Measurements from ENCODE around the gene SLC25A26.
"Not testable (repeated sequence)": the region's sequence is repeated elsewhere in the genome, so short reads cannot be mapped to it uniquely, and the experiment has no call there.

SLC25A26 gene

DNA sequence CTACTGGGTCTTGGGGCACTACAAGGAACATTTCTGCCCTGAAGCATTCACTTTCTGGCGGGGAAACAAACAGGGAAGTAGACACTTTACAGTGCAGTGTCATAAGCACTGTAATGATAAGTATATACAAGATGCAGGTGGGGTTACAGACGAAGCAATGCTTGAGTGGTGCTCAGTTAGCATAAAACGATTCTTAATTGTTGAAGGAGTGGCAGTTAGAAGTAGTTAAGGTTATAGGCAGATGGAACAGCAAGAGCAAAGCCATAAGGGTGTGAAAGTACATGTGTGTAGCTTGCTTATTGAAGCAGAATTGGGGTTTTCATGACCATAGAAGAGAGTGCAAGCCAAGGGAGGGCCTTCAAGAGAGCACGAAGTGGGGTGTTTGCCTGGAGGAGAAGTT, 46.2 kb downstream of the SLC25A26 start:
- no peaks in the 10 kb centered on the region for H3K27me3 ChIP-seq (ENCODE audit: insufficient read depth, low read length)
- no peak overlapping the region for H3K4me3 ChIP-seq (ENCODE audit: low read depth, low read length)
- H3K27ac ChIP-seq (ENCODE audit: low read depth, low read length) = no peak overlapping the region
- H3K79me2 ChIP-seq (ENCODE audit: control insufficient read depth, insufficient read depth, low read length, unreplicated experiment) = no peaks in the 10 kb centered on the region
- H3K4me1 ChIP-seq (ENCODE audit: control insufficient read depth, insufficient read depth, low read length, unreplicated experiment) = no peaks in the 10 kb centered on the region
- H3K36me3 ChIP-seq (ENCODE audit: insufficient read depth, low read length) = no peaks in the 10 kb centered on the region
- H2AFZ ChIP-seq (ENCODE audit: low read length, unreplicated experiment) = no peak overlapping the region

DNA sequence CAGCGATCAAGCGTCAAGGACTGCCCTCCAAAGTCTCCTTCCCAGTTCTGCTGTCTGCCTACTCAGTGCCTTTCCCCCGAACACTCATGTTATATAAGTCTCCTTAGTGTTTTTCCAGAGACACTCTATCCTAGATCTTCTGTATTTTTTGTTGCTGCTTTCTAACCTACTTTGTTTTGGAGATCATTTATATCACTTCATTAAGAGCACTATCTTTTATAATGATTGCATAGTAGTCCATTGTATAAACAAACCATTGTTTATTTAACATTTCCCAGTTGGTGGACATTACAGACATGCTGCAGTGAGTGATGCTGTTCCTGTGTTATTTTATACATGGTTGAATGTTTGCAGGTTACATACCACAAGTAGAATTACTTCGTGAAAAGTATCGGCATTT, 47.1 kb downstream of the SLC25A26 start:
- H2AFZ ChIP-seq (ENCODE audit: low read length, unreplicated experiment) = no peak overlapping the region
- no peak overlapping the region for H3K27ac ChIP-seq (ENCODE audit: low read depth, low read length)
- H3K27me3 ChIP-seq (ENCODE audit: insufficient read depth, low read length) = no peaks in the 10 kb centered on the region
- H3K36me3 ChIP-seq (ENCODE audit: insufficient read depth, low read length) = no peaks in the 10 kb centered on the region
- no peaks in the 10 kb centered on the region for H3K79me2 ChIP-seq (ENCODE audit: control insufficient read depth, insufficient read depth, low read length, unreplicated experiment)
- H3K4me1 ChIP-seq (ENCODE audit: control insufficient read depth, insufficient read depth, low read length, unreplicated experiment) = no peaks in the 10 kb centered on the region
- no peak overlapping the region for H3K4me3 ChIP-seq (ENCODE audit: low read depth, low read length)

GRCh38 chr3:66268864-66269263, 48.1 kb downstream of the SLC25A26 start:
- Histone ChIP-seq H3K4me3 (ENCODE audit: low read depth, low read length) (no peak overlapping the region), H3K4me1 (ENCODE audit: control insufficient read depth, insufficient read depth, low read length, unreplicated experiment) (no peaks in the 10 kb centered on the region), H3K79me2 (ENCODE audit: control insufficient read depth, insufficient read depth, low read length, unreplicated experiment) (no peaks in the 10 kb centered on the region), H2AFZ (ENCODE audit: low read length, unreplicated experiment) (no peak overlapping the region), H3K27ac (ENCODE audit: low read depth, low read length) (no peak overlapping the region), H3K27me3 (ENCODE audit: insufficient read depth, low read length) (no peaks in the 10 kb centered on the region), H3K36me3 (ENCODE audit: insufficient read depth, low read length) (no peaks in the 10 kb centered on the region)

DNA sequence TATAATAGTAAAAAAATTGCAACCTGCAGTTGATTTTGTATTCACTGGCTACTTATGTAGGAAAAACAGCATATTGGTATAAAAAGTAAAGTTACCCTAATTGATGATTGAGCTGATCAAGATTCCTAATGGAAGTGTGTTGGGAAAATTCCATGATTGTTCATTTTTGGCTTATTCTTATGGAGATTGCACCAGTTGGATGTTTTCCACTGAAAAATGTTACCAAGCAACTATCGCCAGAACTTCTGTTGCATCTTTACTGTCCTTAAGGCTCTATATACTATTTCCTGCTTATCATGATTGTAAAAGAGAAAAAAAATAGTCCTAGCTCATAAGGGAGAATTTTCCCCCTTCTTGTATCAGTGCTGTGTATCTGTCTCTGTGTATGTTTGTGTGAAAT, 48.6 kb downstream of the SLC25A26 start:
- Histone ChIP-seq H3K4me3 (ENCODE audit: low read depth, low read length) (no peak overlapping the region), H3K27ac (ENCODE audit: low read depth, low read length) (no peak overlapping the region)

GRCh38 chr3:66270288-66270687, 49.5 kb downstream of the SLC25A26 start:
- H3K4me3 ChIP-seq (ENCODE audit: low read depth, low read length) = no peak overlapping the region
- H3K27ac ChIP-seq (ENCODE audit: low read depth, low read length) = no peak overlapping the region
- H2AFZ ChIP-seq (ENCODE audit: low read length, unreplicated experiment) = no peak overlapping the region
- no peaks in the 10 kb centered on the region for H3K27me3 ChIP-seq (ENCODE audit: insufficient read depth, low read length)
- H3K4me1 ChIP-seq (ENCODE audit: control insufficient read depth, insufficient read depth, low read length, unreplicated experiment) = no peaks in the 10 kb centered on the region
- no peaks in the 10 kb centered on the region for H3K36me3 ChIP-seq (ENCODE audit: insufficient read depth, low read length)
- no peaks in the 10 kb centered on the region for H3K79me2 ChIP-seq (ENCODE audit: control insufficient read depth, insufficient read depth, low read length, unreplicated experiment)

More for the DNA sequence above, 48.6 kb downstream of the SLC25A26 start:
- Histone ChIP-seq H3K36me3 (ENCODE audit: insufficient read depth, low read length) (no peaks in the 10 kb centered on the region), H3K4me1 (ENCODE audit: control insufficient read depth, insufficient read depth, low read length, unreplicated experiment) (no peaks in the 10 kb centered on the region), H3K79me2 (ENCODE audit: control insufficient read depth, insufficient read depth, low read length, unreplicated experiment) (no peaks in the 10 kb centered on the region), H3K27me3 (ENCODE audit: insufficient read depth, low read length) (no peaks in the 10 kb centered on the region), H2AFZ (ENCODE audit: low read length, unreplicated experiment) (no peak overlapping the region)

DNA sequence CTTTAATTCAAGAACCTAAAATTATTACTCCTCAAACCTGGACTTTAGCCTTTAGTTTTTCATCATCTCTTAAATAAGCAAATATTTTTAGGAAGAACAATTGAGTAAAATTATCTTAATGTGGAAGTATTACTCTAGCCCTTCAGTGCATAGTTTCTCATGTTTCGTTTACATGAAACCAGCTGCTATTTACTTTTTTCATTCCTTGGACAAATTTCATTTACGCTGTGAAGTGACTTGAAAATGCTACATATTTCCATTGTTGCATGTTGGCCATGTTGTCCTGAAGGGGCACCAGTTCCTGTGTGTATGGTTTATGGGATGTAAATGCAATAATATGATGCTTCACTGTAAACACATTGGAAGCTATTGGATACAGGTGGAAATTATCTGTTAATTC, 49.9 kb downstream of the SLC25A26 start:
- Histone ChIP-seq H2AFZ (ENCODE audit: low read length, unreplicated experiment) (no peak overlapping the region), H3K27ac (ENCODE audit: low read depth, low read length) (no peak overlapping the region), H3K27me3 (ENCODE audit: insufficient read depth, low read length) (no peaks in the 10 kb centered on the region), H3K4me3 (ENCODE audit: low read depth, low read length) (no peak overlapping the region), H3K36me3 (ENCODE audit: insufficient read depth, low read length) (no peaks in the 10 kb centered on the region), H3K79me2 (ENCODE audit: control insufficient read depth, insufficient read depth, low read length, unreplicated experiment) (no peaks in the 10 kb centered on the region), H3K4me1 (ENCODE audit: control insufficient read depth, insufficient read depth, low read length, unreplicated experiment) (no peaks in the 10 kb centered on the region)

- Histone ChIP-seq H3K79me2 (ENCODE audit: control insufficient read depth, insufficient read depth, low read length, unreplicated experiment) (no peaks in the 10 kb centered on the region), H3K36me3 (ENCODE audit: insufficient read depth, low read length) (no peaks in the 10 kb centered on the region), H3K4me3 (ENCODE audit: low read depth, low read length) (no peak overlapping the region), H2AFZ (ENCODE audit: low read length, unreplicated experiment) (no peak overlapping the region), H3K4me1 (ENCODE audit: control insufficient read depth, insufficient read depth, low read length, unreplicated experiment) (no peaks in the 10 kb centered on the region), H3K27me3 (ENCODE audit: insufficient read depth, low read length) (no peaks in the 10 kb centered on the region), H3K27ac (ENCODE audit: low read depth, low read length) (no peak overlapping the region)
Measured at GRCh38 chr3:66271231-66271630, 50.4 kb downstream of the SLC25A26 start.

GRCh38 chr3:66272016-66272415, 51.2 kb downstream of the SLC25A26 start:
- no peaks in the 10 kb centered on the region for H3K36me3 ChIP-seq (ENCODE audit: insufficient read depth, low read length)
- no peaks in the 10 kb centered on the region for H3K27me3 ChIP-seq (ENCODE audit: insufficient read depth, low read length)
- H3K4me3 ChIP-seq (ENCODE audit: low read depth, low read length) = no peak overlapping the region
- H3K4me1 ChIP-seq (ENCODE audit: control insufficient read depth, insufficient read depth, low read length, unreplicated experiment) = no peaks in the 10 kb centered on the region
- no peak overlapping the region for H3K27ac ChIP-seq (ENCODE audit: low read depth, low read length)
- H3K79me2 ChIP-seq (ENCODE audit: control insufficient read depth, insufficient read depth, low read length, unreplicated experiment) = no peaks in the 10 kb centered on the region
- H2AFZ ChIP-seq (ENCODE audit: low read length, unreplicated experiment) = no peak overlapping the region

GRCh38 chr3:66274837-66275236, 54.0 kb downstream of the SLC25A26 start:
- H3K4me1 ChIP-seq (ENCODE audit: control insufficient read depth, insufficient read depth, low read length, unreplicated experiment); H3K36me3 ChIP-seq (ENCODE audit: insufficient read depth, low read length); H3K27me3 ChIP-seq (ENCODE audit: insufficient read depth, low read length); H2AFZ ChIP-seq (ENCODE audit: low read length, unreplicated experiment); H3K4me3 ChIP-seq (ENCODE audit: low read depth, low read length); H3K27ac ChIP-seq (ENCODE audit: low read depth, low read length); H3K79me2 ChIP-seq (ENCODE audit: control insufficient read depth, insufficient read depth, low read length, unreplicated experiment): not testable (repeated sequence)

GRCh38 chr3:66276705-66277274, 56.0 kb downstream of the SLC25A26 start:
- Histone ChIP-seq H3K27ac (ENCODE audit: low read depth, low read length) (no peak overlapping the region), H3K79me2 (ENCODE audit: control insufficient read depth, insufficient read depth, low read length, unreplicated experiment) (no peaks in the 10 kb centered on the region), H3K36me3 (ENCODE audit: insufficient read depth, low read length) (no peaks in the 10 kb centered on the region), H2AFZ (ENCODE audit: low read length, unreplicated experiment) (no peak overlapping the region), H3K4me3 (ENCODE audit: low read depth, low read length) (no peak overlapping the region), H3K27me3 (ENCODE audit: insufficient read depth, low read length) (no peaks in the 10 kb centered on the region), H3K4me1 (ENCODE audit: control insufficient read depth, insufficient read depth, low read length, unreplicated experiment) (no peaks in the 10 kb centered on the region)

DNA sequence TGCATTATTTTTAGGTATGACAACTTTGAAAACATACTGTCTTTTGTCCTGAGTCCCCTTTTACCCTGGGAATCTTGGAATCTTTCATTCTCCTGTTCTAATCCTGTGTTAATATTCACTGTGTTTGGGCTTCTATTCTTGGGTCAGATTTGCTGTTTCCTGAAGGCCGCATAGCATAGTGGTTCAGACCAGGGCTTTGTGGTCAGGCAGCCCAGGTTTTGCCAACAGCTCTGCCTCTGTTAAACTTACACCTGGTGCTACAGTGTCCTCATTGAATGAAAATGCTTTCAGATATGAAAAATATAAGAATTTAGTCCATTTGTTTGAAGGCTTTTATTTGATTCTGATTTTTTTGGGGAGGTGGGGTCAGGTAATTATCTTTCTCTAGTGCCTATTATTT, 58.4 kb downstream of the SLC25A26 start:
- no peak overlapping the region for H3K4me3 ChIP-seq (ENCODE audit: low read depth, low read length)
- no peaks in the 10 kb centered on the region for H3K79me2 ChIP-seq (ENCODE audit: control insufficient read depth, insufficient read depth, low read length, unreplicated experiment)
- no peaks in the 10 kb centered on the region for H3K36me3 ChIP-seq (ENCODE audit: insufficient read depth, low read length)
- no peaks in the 10 kb centered on the region for H3K4me1 ChIP-seq (ENCODE audit: control insufficient read depth, insufficient read depth, low read length, unreplicated experiment)
- H2AFZ ChIP-seq (ENCODE audit: low read length, unreplicated experiment) = no peak overlapping the region
- H3K27me3 ChIP-seq (ENCODE audit: insufficient read depth, low read length) = no peaks in the 10 kb centered on the region
- no peak overlapping the region for H3K27ac ChIP-seq (ENCODE audit: low read depth, low read length)
